ENCODE results near the gene HUWE1. TPM values are rescaled to one million over a fixed set of nuclear protein-coding genes. Genes with fewer than 3 reads are reported as not detected.

HUWE1 gene
- total and polyA plus RNA-seq, 9 of the 15 experiments (the other 6 are each of a cell fraction or from before 2014, with no cell fraction given) = 23.9 to 204 (median 65.1) TPM

DNA sequence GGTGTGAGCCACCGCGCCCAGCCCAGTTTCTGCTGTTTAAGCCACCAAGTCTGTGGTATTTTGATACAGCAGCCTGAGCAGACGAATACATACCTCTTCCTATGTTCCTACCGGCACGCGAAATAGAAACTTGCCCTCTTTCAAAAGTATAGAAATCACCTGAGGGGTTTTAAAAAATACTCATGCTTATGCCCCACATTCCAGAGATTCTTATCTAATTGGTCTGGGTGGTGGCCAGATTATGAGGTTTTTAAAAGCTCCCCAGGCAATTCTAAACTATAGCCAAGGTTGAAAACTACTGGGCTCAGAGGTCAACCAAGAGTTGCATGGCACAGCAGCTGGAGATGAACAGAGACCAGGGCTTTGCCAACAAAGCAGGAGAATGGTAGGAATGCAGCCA lies 24.9 kb upstream of the HUWE1 start:
- Histone ChIP-seq H3K4me2 (ENCODE audit: insufficient read depth, low read length) (no peak overlapping the region), H2AFZ (ENCODE audit: low read depth, low read length) (no peak overlapping the region), H3K9ac (ENCODE audit: insufficient read depth in 1 of 2, low read depth in 2 of 2, low read length in 2 of 2) (no peak overlapping the region), H4K20me1 (replicated peaks; ENCODE audit: control insufficient read depth, insufficient read depth, low read length) (no peaks in the 10 kb centered on the region), H3K4me1 (replicated peaks in 1 of 2; ENCODE audit: control insufficient read depth in 2 of 2, insufficient read depth in 2 of 2, low read length in 2 of 2) (peaks cover 0 to 10% of the 10 kb centered on the region in 2 experiments; a peak in 2 of 5 replicates), H3K27ac (ENCODE audit: extremely low read depth, low read depth, low read length) (no peak overlapping the region), H3K27me3 (ENCODE audit: control insufficient read depth in 2 of 2, insufficient read depth in 2 of 2, low read length in 2 of 2) (peaks cover 2 to 4% of the 10 kb centered on the region in 2 experiments; a peak in 1 of 5 replicates), H3K4me3 (no peak overlapping the region), H3K9me1 (ENCODE audit: control insufficient read depth, insufficient read depth, low read length) (no peaks in the 10 kb centered on the region), H3K36me3 (ENCODE audit: control insufficient read depth, insufficient read depth, low read length) (no peaks in the 10 kb centered on the region), H3K79me2 (ENCODE audit: control insufficient read depth, insufficient read depth, low read length) (no peaks in the 10 kb centered on the region), H3K9me3 (replicated peaks; ENCODE audit: control insufficient read depth, insufficient read depth, low read depth, low read length) (no peaks in the 10 kb centered on the region)
- CTCF ChIA-PET (ENCODE audit: low intra/inter-chr PET ratio) = no interaction called here
- DNase-seq (ENCODE audit: extremely low read depth in 1 of 4, low spot score in 3 of 4) (no peak), FAIRE-seq (no peak), ATAC-seq (no peak)
- WGBS (ENCODE audit: insufficient coverage, low coverage, missing lambda C conversion rate) = 30% methylated on average over 4 of the region's 6 CpGs
- POLR2A ChIA-PET = no interaction called here
- in situ Hi-C loops (cut with MboI) = no loop called here
- intact Hi-C loops (cut with micrococcal nuclease) = no loop called here
- TF ChIP-seq STAT5A (IDR thresholded peaks at IDR 0.05; ENCODE audit: borderline replicate concordance, low read length) (no peak), NFRKB (IDR thresholded peaks at IDR 0.05; ENCODE audit: low read depth) (no peak), BMI1 (IDR thresholded peaks at IDR 0.05; ENCODE audit: low read length) (no peak), ZBED1 (IDR thresholded peaks at IDR 0.05) (no peak), U2AF1 (optimal IDR thresholded peaks at IDR 0.05; ENCODE audit: low read depth, low read length) (no peak)
- TF ChIP-seq, protein P1, sequence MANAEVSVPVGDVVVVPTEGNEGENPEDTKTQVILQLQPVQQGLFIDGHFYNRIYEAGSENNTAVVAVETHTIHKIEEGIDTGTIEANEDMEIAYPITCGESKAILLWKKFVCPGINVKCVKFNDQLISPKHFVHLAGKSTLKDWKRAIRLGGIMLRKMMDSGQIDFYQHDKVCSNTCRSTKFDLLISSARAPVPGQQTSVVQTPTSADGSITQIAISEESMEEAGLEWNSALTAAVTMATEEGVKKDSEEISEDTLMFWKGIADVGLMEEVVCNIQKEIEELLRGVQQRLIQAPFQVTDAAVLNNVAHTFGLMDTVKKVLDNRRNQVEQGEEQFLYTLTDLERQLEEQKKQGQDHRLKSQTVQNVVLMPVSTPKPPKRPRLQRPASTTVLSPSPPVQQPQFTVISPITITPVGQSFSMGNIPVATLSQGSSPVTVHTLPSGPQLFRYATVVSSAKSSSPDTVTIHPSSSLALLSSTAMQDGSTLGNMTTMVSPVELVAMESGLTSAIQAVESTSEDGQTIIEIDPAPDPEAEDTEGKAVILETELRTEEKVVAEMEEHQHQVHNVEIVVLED (CRISPR knock-in tag; IDR thresholded peaks at IDR 0.05) = no peak
- TF ChIP-seq, protein P2, sequence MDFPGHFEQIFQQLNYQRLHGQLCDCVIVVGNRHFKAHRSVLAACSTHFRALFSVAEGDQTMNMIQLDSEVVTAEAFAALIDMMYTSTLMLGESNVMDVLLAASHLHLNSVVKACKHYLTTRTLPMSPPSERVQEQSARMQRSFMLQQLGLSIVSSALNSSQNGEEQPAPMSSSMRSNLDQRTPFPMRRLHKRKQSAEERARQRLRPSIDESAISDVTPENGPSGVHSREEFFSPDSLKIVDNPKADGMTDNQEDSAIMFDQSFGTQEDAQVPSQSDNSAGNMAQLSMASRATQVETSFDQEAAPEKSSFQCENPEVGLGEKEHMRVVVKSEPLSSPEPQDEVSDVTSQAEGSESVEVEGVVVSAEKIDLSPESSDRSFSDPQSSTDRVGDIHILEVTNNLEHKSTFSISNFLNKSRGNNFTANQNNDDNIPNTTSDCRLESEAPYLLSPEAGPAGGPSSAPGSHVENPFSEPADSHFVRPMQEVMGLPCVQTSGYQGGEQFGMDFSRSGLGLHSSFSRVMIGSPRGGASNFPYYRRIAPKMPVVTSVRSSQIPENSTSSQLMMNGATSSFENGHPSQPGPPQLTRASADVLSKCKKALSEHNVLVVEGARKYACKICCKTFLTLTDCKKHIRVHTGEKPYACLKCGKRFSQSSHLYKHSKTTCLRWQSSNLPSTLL (IDR thresholded peaks at IDR 0.05) = no peak
- TF ChIP-seq, protein P3, sequence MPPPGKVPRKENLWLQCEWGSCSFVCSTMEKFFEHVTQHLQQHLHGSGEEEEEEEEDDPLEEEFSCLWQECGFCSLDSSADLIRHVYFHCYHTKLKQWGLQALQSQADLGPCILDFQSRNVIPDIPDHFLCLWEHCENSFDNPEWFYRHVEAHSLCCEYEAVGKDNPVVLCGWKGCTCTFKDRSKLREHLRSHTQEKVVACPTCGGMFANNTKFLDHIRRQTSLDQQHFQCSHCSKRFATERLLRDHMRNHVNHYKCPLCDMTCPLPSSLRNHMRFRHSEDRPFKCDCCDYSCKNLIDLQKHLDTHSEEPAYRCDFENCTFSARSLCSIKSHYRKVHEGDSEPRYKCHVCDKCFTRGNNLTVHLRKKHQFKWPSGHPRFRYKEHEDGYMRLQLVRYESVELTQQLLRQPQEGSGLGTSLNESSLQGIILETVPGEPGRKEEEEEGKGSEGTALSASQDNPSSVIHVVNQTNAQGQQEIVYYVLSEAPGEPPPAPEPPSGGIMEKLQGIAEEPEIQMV (tag; conservative IDR thresholded peaks at IDR 0.05; ENCODE audit: low read depth) = no peak
- TF ChIP-seq, protein P4, sequence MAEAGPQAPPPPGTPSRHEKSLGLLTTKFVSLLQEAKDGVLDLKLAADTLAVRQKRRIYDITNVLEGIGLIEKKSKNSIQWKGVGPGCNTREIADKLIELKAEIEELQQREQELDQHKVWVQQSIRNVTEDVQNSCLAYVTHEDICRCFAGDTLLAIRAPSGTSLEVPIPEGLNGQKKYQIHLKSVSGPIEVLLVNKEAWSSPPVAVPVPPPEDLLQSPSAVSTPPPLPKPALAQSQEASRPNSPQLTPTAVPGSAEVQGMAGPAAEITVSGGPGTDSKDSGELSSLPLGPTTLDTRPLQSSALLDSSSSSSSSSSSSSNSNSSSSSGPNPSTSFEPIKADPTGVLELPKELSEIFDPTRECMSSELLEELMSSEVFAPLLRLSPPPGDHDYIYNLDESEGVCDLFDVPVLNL (CRISPR knock-in tag; IDR thresholded peaks at IDR 0.05; ENCODE audit: low read depth) = no peak
- TF ChIP-seq, protein P5, sequence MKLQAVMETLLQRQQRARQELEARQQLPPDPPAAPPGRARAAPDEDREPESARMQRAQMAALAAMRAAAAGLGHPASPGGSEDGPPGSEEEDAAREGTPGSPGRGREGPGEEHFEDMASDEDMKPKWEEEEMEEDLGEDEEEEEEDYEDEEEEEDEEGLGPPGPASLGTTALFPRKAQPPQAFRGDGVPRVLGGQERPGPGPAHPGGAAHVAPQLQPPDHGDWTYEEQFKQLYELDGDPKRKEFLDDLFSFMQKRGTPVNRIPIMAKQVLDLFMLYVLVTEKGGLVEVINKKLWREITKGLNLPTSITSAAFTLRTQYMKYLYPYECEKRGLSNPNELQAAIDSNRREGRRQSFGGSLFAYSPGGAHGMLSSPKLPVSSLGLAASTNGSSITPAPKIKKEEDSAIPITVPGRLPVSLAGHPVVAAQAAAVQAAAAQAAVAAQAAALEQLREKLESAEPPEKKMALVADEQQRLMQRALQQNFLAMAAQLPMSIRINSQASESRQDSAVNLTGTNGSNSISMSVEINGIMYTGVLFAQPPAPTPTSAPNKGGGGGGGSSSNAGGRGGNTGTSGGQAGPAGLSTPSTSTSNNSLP (IDR thresholded peaks at IDR 0.05; ENCODE audit: borderline replicate concordance, low read depth, low read length) = no peak
- BruUV-seq (replicated peaks) = no TSS peak

Data from K562 (cell line).